Measurements from ENCODE around the gene EPS8.

Gene EPS8

DNA sequence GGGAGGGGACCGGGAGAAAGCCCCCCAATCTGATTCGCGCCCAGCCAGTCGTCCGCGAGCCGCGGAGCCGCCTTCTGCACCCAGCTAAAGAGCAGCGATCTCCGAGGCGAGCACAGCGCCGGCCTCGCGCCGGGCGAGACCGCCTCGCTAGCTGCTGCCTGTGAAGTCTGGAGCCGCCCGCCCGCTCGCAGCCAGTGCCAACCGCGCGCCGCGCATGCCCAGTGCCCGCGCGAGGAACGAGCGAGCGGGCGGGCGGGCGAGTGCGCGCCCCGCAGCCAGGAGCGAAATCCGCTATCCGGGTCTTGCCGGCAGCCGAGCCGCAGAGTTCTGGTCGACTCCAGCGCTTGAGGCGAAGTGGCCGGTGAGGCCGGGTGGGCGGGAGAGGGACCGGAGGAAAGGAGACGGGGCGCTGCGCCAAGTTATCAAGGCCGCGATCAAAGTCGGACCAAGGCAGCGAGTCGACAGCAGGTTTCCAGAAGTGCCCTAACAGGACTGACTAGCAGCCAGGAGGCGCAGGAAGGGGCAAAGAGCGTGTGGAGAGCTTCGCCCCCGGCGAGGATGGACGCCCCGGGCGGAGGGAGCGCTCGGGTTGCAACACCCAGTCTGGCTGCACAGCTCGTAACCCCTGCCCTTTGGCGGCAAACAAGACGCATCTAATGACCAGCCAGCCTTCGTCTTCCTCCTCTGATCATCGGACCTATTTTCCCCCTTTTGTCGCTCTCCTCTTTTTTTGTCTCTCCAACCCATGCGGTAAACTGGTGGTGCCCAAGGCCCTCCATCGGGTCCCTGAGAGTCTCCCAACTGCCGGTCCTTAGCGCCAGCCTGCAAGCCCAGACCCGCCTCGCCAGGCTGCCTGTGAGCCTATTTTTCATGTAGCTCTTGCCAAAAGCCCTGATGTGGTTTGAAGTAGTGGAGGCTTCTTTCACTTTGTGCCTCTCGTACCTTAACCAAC lies at the start of gene EPS8:
Gene EPS8, minus strand, starts transcription at position 169 of the 952 bp plus-strand sequence. CDS start 106,437 bp downstream, outside the sequence.
- DNase-seq, result peak; percentile 97

DNA sequence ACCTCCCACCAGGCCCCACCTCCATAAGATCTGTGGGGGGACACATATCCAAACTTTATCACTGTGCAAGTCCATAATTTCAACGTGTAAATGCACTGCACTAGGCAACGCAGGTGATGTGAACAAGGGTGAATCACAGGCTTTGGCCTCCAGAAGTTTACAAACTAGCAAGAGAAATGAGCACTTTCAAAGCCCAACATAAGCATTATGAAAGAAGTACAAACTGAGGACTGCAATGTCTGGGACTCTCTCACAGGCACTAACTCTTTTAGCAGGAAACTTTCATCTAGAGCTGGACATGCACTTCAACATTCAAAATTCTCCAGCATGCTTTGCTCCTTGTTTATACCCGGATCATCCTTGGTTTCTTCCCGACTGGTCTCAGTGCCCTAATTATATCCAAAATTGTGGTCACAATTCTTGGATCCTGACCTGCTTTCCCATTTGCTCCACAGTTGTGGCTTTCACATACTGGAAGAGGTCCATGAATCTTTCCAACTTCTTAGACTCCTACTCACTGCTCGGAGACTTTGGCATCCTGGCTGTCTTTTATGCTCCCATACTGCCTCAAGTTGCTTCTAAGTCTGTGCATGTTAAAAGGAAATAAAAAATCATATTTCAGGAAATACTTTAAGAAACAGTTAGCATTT lies 48.1 kb upstream of the EPS8 start:
- no peak for DNase-seq

DNA sequence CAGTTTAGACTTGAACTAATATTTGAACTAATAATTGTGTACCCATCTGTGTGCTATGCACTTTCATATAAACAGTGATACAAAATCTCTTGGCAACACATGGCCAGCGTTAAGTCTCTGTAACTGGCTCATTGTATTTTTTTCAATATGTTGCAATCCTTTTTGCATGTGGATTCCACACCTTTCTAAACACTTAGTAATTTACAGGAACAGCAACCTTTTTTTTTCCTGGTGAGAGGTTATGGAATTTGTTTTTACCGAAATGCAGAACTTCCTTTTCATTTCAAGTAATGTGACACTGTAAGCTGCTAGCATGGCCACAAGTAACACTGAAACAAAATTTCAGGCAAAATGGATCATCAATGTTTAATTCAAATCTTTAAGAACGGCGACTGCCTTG lies 45.4 kb upstream of the EPS8 start:
- no peak for DNase-seq

DNA sequence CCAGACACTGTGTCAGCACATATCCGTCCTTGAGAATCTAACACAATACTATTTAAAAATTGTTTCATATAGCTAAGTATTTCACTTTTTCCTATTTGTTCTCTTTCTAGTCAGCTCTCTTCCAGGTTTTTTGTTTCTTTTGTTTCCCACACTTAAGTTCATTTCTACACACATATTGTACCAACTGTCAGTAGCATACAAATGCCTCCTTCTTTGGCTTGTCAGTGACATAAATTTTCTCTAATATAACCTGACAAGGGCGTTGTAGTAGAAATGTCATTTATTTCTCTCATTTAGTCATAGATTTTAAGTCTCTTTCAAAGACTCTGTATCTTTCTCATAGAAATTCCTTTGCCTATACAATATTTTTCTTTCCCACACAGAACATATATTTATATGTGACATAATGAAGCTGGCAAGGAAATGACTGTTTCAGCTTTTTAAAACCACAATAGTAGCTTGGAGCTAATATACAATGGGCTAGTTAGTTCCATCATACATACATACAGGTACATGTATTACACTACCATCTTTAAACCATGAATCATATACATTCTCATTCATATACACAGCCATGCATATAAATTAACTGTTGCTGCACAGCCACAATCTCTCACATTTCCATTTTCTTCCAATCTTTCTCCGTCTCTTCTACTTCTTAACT lies 42.3 kb upstream of the EPS8 start:
- no peak for DNase-seq

DNA sequence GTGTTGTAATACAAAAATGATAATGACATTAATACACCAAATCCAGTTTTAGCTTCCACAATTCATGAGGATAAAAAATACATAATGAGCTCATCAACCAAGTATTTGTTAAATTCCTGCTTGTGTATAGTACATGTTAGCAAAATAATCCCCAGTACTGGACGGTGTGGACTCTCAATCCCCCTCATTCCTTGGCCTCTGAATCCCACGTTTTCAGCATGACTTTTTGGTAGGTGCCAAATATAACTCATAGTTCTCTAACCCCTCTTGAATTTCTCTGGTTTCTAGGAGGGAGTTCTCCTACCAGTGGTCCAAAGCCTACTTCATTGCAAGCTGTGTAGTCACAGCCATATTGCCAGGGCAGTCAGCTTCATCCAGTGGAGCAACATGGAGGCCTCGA lies 41.4 kb upstream of the EPS8 start:
- no peak for DNase-seq

DNA sequence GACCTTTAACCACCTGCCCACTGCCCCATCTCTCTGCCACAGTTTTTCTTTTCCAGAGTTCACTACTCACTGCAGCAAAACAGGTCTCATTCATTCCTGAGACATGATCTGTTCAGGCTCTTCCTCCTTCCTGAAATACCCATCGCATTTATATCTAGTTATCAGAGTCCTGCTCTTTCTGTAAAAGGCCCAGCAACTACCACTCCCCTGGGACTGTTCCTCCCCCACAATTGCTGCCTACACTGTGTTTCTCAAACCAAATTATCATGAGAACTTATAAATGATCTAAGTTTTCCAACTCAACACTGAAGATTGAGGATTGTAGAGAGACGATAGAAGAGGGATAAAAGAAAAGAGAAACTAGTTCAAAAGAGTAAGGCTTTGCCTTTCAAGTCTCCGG lies 40.8 kb upstream of the EPS8 start:
- no peak for DNase-seq

DNA sequence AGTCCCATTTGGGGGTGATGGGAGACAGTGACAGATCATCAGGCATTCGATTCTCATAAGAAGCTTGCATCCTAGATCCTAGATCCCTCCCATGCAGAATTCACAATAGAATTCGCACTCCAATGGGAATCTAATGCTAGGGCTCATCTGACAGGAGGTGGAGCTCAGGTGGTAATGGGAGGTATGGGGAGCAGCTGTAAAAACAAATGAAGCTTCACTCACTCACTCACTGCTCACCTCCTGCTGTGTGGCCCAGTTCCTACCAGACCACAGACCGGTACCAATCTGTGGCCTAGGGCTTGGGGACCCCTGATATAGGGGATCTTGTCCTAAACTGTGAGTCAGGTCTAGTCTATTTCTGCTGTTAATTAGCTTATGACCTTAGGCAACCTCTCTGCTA lies 40.1 kb upstream of the EPS8 start:
- no peak for DNase-seq

DNA sequence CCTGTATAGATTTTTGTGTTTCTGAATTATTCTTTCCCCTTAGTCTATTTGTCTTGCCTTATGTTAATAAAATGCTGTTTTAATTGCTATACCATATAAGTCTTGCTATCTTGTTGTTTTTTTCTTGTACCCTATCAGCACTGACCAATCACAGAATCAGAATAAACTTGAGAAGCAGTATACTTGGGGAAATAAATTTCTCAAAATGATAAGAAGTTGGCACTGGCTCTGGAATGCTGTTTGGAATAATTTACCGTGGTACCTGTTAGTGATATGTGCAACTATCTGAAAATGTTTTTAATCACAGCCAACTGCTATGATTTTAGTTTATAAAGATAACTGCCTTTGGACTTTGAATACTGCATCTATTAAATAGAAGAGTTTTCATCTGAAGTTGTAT lies 37.9 kb upstream of the EPS8 start:
- no peak for DNase-seq

DNA sequence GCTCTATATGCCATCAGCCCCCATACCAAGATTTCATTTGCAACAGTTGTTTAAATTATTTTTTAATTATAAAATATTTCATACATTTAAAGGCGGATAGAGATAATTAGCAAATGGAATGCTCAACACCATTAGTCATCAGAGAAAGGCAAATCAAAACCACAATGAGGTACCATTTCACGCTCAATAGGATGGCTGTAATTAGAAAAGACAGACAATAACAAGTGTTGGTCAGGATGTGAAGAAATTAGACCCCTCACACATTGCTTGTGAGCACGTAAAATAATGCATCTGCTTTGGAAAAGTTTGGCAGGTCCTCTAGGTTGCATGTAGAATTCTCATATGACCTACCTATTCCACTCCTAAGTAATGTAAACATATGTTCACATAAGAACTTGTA lies 35.3 kb upstream of the EPS8 start:
- no peak for DNase-seq

DNA sequence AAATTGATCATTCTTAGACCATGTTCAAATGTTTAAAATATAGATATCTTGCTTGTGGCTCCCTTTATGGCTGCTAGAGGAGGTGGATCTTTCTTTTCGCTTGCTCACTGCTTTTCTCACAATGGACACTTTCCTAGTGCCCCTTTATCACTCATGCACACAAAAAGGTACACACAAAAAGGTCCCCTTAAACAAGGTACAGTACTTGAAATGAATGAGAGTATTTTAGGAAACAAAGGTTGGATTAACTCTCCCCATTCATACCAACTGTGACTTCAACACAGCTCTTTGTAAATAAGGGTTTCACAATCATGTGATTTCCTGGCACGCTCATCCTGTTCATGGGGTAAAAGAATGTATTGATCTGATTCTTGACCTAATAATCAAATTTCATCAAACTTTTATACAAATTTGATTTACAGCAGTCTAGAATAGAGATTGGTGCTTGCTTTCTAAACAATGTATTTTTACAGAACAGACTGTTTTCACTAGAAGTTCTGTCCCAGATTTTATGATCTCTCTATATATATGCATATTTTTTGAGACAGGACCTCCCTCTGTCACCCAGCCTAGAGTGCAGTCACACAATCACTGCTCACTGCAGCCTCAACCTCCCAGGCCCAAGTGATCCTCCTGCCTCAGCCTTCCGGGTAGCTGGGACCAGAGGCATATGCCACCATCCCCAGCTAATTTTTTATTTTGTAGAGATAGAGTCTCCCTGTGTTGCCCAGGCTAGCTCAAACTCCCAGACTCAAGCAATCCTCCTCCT lies 34.4 kb upstream of the EPS8 start:
- DNase-seq, result no peak

DNA sequence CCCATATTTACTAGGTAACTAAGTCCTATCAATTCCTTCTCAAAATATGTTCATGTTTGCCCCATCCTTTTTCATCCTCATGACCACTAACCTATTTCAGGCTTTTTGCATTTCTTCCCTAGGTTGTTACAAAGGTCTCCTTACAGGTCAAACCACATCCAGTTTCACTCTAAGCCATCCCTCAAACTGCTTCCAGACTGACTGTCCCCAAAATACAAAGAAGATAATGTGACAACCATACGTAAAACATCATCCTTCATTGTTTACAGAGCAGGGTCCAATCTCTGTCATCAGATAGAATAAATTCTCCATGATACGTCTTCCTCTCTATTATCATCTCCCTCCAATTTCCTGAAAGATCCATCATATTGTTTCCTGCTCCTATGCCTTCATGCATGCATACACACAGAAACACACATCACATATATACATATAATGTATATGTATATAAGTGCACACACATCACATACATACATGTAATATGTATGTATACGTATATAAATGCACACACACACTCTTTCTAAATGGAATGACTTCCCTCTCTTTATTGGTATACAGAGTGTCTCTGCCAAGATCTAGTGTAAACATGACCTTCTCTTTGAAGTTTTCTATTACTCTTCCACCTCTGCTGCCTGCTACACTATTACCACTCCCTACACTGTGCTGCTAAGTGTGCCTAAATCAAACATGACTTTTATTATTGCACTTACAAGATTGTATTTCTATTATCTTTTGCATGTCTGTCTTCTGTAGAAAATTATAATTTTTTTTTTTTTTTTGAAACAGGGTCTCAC lies 30.7 kb upstream of the EPS8 start:
- no peak for DNase-seq

DNA sequence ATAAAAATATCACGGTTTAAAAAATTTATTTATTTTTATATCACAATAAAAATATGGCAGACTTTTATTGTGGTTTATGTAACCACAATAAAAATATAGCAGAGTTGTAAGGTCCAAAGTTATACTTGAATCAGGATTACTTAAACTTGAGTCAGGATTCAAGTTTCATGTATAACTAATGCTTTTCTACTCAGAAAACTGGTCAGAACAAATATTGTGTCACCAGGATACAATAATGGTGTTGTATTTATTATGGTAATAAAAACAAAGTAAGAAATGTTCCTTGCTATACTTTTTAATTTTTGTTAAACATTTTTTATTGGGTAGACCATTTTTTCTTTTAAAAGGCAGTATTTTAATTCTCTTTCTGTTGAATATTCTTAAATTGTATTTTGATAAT lies 29.2 kb upstream of the EPS8 start:
- no peak for DNase-seq

DNA sequence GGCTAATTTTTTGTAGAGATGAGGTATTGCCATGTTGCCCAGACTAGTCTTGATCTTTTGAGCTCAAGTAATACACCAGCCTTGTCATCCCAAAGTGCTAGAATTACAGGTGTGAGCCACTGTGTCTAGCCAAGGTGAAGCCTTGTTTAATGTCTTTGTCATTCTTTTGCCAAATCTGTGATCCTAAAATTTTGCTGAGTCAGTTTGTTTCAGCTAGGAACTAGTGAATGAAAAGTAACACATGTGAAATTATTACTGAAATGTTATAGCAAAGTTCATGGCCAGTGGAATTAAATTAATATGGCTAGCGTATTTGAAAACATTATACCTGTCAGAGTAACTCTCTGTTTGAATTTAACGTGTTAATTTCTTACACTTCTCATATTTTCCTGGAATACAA lies 26.5 kb upstream of the EPS8 start:
- no peak for DNase-seq

DNA sequence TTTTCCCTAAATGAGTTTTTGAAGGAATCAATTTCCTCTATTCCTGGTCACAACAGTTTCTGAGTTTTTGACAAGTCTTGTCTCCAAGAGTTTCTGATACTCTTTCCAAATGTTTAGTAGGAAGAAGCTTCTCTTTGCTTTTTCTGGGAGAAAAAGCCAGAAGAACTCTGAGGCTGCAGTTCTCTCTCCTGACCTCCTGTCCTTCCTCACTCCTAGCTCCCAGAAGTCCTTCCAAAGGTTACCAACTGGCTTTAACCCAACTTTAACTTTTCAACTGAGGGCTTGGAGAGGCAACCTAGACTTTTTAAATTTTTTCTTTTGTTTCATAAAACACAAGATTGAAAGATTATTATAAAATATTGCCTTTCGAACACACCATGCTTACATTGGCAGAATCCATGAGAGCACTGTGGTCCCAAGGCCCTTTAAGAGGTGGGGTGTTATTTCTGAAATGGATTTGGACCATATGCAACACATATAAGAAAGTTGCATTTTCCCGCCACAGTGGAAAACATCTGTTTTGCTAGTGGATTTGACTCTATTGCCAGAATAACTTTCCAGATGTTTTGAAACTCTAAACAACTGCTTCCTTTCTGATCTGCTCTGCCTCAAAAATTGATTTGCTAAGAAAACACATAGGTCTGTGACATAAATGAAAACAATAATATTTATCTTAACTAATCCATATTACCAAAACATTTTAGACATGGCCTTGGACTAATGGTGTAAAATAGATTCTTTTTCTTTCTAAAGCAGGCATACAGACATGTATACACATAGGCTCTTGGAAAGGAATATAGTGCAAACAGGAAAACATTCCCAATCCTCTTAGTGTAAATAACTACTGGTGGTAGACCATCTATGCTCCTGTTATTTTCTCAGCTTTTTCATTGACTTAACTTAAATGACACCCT lies 22.3 kb upstream of the EPS8 start:
- DNase-seq, result peak; percentile 73

DNA sequence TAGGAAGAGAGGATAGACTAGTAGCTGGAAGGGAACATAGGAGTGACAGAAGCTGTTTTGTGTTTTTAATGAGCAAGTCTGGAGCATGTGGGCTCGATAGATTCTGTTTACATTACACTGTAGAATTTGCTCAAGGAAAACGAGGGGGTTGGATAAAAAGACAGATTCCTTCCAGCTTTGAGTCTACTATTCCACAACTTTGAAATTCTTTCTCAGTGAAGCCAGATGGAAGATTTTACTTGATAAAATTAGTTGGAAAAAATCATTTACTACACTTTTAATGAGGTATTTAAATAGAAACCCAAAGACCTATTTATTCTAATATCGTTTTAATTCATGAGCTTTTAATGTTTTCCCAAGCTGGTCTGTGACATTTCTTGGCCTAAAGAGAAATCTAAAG lies 19.5 kb upstream of the EPS8 start:
- no peak for DNase-seq

DNA sequence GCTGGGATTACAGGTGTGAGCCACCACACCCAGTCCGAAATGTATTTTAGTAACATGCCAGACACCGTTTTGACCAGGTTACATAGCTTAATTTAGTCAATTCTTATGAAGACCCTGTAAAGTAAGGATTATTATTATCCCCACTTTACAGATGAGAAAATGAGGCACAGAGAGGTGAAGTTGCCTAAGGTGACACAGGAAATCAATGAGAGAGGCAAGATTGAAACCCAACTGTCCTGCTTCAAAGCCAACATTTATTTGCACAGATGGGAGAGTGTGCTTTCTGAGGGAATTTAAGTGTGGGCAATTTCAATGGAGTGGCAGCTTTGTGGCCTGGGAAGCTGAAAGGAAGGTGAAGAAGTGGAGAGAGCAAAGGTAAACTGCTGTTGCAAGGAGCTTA lies 19.1 kb upstream of the EPS8 start:
- DNase-seq, result no peak

DNA sequence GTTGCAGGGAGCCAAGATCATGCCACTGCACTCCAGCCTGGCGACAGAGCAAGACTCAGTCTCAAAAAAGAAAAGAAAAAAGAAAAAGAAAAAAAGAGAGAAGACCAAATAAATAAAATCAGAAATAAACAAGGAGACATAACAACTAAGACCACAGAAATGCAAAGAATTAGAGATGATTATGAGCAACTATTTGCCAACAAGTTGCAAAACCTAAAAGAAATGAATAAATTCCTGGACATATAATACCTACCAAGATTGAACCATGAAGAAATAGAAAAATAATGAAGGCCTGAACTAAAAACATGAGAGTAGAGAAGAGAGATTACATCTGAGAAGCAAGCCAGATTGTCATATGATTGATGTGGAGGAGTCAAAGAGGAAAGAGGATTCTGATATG lies 17.6 kb upstream of the EPS8 start:
- no peak for DNase-seq

DNA sequence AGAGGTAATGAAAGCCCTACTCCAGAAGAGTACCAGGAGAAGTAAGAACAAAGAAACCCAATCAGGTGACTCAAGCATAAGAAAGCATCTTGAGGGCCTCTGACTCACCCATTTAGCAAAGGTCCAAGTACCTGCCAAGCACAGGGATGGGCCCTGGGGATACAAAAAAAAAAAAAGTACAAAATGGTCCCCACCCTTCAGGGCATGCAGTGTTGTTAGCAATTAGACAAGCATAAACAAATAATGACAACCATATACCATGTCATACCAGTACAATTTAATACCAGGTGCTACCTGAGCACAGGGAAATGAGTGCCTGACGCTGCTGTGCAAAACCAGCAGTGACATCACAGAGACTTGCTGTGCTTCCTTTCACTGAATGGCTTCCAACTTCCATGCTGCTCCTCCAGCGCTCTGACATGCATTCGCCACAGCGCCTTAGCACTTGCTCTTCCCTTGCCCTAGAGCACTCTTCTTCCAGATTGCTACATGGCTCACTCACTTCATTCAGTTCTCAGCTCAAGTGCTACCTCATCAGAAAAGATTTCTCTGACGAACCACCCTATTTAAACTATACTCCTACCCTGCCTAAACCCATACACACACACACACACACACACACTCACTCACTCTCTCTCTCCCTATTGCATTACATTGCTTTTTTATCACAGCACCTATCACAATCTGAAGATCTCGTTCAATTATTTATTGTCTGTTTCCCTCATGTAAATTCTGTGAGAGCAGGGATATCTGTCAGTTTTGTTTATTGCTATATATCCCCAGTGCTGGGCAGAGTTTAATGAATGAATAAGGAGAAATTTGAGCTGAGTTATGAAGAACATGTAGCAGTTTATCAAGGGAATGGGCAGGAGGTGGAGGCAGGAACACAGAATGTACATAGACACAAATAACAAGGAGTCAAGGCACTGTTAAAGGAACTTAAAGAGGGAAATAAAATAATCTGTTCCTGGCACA lies 12.9 kb upstream of the EPS8 start:
- DNase-seq, result no peak

DNA sequence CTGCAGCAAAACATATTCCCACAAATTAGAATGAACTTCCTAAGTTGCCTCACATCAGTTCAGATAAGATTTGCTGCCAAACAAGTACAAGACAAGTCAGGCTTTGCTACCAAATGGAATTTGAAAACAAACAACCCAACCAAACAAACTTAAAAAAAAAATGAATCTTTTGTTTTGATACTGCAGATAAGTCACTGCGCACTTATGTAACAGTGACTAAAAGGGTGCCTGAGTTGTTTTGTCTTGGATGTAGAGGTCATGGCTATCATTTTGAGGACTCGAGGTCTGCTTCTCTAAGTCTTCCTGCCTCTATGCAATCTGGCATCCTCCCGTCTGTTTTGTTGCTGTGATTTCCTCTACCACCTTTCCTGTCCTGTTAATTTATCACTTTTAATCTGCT lies 11.1 kb upstream of the EPS8 start:
- no peak for DNase-seq

DNA sequence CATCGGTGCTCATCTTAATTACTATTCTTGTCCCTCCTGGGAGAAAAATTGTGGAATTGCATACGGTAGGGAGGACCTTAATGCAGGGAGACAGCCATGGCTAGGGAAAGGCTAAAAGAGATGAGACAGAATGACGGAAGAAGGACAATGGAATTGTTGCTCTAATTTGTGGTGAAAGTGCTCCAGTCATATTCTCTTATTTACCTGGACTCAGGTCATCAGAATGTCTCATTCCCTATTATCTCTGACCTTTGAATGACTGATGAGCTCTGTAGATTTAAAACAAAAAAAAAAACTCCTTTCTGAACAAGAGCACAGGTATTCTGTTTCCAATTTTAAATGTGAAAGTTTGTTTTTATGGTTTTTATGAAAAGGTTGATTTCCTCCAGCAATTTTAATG lies 8.6 kb upstream of the EPS8 start:
- DNase-seq, result no peak
